ENCODE measurements around the gene LCN2.
A peak's percentile ranks its signal among the peaks of the same experiment; 100 is the strongest.

Gene LCN2

GRCh38 chr9:128151309-128152132 lies 2.3 kb downstream of the LCN2 start:
- no peaks in the 10 kb centered on the region for H3K36me3 Mint-ChIP-seq
- no peaks in the 10 kb centered on the region for H3K9me3 Mint-ChIP-seq
- no peak overlapping the region for H3K4me3 Mint-ChIP-seq
- no peak overlapping the region for H3K27ac Mint-ChIP-seq
- H3K27me3 Mint-ChIP-seq, result no peaks in the 10 kb centered on the region
- H3K4me1 Mint-ChIP-seq, result no peaks in the 10 kb centered on the region

- Mint-ChIP-seq H3K27ac (no peak overlapping the region), H3K4me1 (no peaks in the 10 kb centered on the region), H3K4me3 (no peak overlapping the region), H3K36me3 (no peaks in the 10 kb centered on the region), H3K9me3 (no peaks in the 10 kb centered on the region), H3K27me3 (no peaks in the 10 kb centered on the region)
These were observed 3.1 kb downstream of the LCN2 start for GRCh38 chr9:128152133-128153059.

GRCh38 chr9:128153060-128153946 lies 4.0 kb downstream of the LCN2 start:
- no peaks in the 10 kb centered on the region for H3K9me3 Mint-ChIP-seq
- H3K27me3 Mint-ChIP-seq, result no peaks in the 10 kb centered on the region
- H3K4me3 Mint-ChIP-seq, result no peak overlapping the region
- H3K4me1 Mint-ChIP-seq, result no peaks in the 10 kb centered on the region
- H3K36me3 Mint-ChIP-seq, result no peaks in the 10 kb centered on the region
- H3K27ac Mint-ChIP-seq, result no peak overlapping the region

GRCh38 chr9:128153947-128154695 lies 4.9 kb downstream of the LCN2 start:
- Mint-ChIP-seq H3K27ac (no peak overlapping the region), H3K9me3 (no peaks in the 10 kb centered on the region), H3K4me1 (peaks cover under 1% of the 10 kb centered on the region), H3K27me3 (no peaks in the 10 kb centered on the region), H3K36me3 (no peaks in the 10 kb centered on the region), H3K4me3 (no peak overlapping the region)

- Mint-ChIP-seq H3K27ac (no peak overlapping the region), H3K4me3 (no peak overlapping the region)
These were observed 6.7 kb downstream of the LCN2 start for GRCh38 chr9:128155736-128156500.

GRCh38 chr9:128159522-128159783 lies 10.2 kb downstream of the LCN2 start:
- peaks cover 21% of the 10 kb centered on the region for H3K4me1 Mint-ChIP-seq
- H3K9me3 Mint-ChIP-seq, result no peaks in the 10 kb centered on the region
- H3K27me3 Mint-ChIP-seq, result no peaks in the 10 kb centered on the region
- peak overlapping the region; percentile 79 for H3K4me3 Mint-ChIP-seq
- peaks cover 2% of the 10 kb centered on the region for H3K36me3 Mint-ChIP-seq
- H3K27ac Mint-ChIP-seq, result peak overlapping the region; percentile 88

More at GRCh38 chr9:128155736-128156500, 6.7 kb downstream of the LCN2 start:
- Mint-ChIP-seq H3K9me3 (no peaks in the 10 kb centered on the region), H3K27me3 (no peaks in the 10 kb centered on the region), H3K36me3 (no peaks in the 10 kb centered on the region), H3K4me1 (peaks cover 6% of the 10 kb centered on the region)

- Mint-ChIP-seq H3K9me3 (no peaks in the 10 kb centered on the region), H3K27ac (peak within 1 kb of the TSS; percentile 88), H3K27me3 (no peaks in the 10 kb centered on the region), H3K4me1 (peaks cover 21% of the 10 kb centered on the region), H3K36me3 (peaks cover 2% of the 10 kb centered on the region), H3K4me3 (peak within 1 kb of the TSS; percentile 80)
These were observed 10.7 kb downstream of the LCN2 start, which contains the start of gene BBLN for GRCh38 chr9:128159784-128160602. Gene BBLN, plus strand, starts transcription at chr9:128160265. Its CDS starts 143 bp downstream, at chr9:128160408.

- no peaks in the 10 kb centered on the region for H3K9me3 Mint-ChIP-seq
- peak overlapping the region; percentile 80 for H3K4me3 Mint-ChIP-seq
- peaks cover 21% of the 10 kb centered on the region for H3K4me1 Mint-ChIP-seq
- no peak overlapping the region for H3K27ac Mint-ChIP-seq
- peaks cover 2% of the 10 kb centered on the region for H3K36me3 Mint-ChIP-seq
- no peaks in the 10 kb centered on the region for H3K27me3 Mint-ChIP-seq
These were observed 11.3 kb downstream of the LCN2 start for GRCh38 chr9:128160603-128160987.

- H3K4me1 Mint-ChIP-seq, result peaks cover 21% of the 10 kb centered on the region
- peak overlapping the region; percentile 80 for H3K4me3 Mint-ChIP-seq
- H3K36me3 Mint-ChIP-seq, result peaks cover 2% of the 10 kb centered on the region
- H3K9me3 Mint-ChIP-seq, result no peaks in the 10 kb centered on the region
- H3K27me3 Mint-ChIP-seq, result no peaks in the 10 kb centered on the region
- H3K27ac Mint-ChIP-seq, result no peak overlapping the region
These were observed 12.1 kb downstream of the LCN2 start for GRCh38 chr9:128161215-128161902.

GRCh38 chr9:128162215-128163026 lies 13.2 kb downstream of the LCN2 start:
- H3K36me3 Mint-ChIP-seq, result peaks cover 5% of the 10 kb centered on the region
- peak overlapping the region; percentile 54 for H3K4me3 Mint-ChIP-seq
- H3K4me1 Mint-ChIP-seq, result peaks cover 21% of the 10 kb centered on the region
- H3K27me3 Mint-ChIP-seq, result no peaks in the 10 kb centered on the region
- peak overlapping the region; percentile 80 for H3K27ac Mint-ChIP-seq
- no peaks in the 10 kb centered on the region for H3K9me3 Mint-ChIP-seq

- no peaks in the 10 kb centered on the region for H3K9me3 Mint-ChIP-seq
- H3K27me3 Mint-ChIP-seq, result no peaks in the 10 kb centered on the region
- no peak overlapping the region for H3K4me3 Mint-ChIP-seq
- no peak overlapping the region for H3K27ac Mint-ChIP-seq
- peaks cover 21% of the 10 kb centered on the region for H3K4me1 Mint-ChIP-seq
- peaks cover 5% of the 10 kb centered on the region for H3K36me3 Mint-ChIP-seq
These were observed 13.8 kb downstream of the LCN2 start for GRCh38 chr9:128163027-128163515.

GRCh38 chr9:128163523-128164306 lies 14.5 kb downstream of the LCN2 start:
- Mint-ChIP-seq H3K27me3 (no peaks in the 10 kb centered on the region), H3K36me3 (peaks cover 8% of the 10 kb centered on the region), H3K4me1 (peaks cover 21% of the 10 kb centered on the region), H3K27ac (no peak overlapping the region), H3K9me3 (no peaks in the 10 kb centered on the region), H3K4me3 (no peak overlapping the region)

Data from activated naive CD4-positive, alpha-beta T cell treated with anti-CD3 and anti-CD28 coated beads, Interleukin-2, amount 50 U/mL, for 24 hours (primary cell).